HL-60 (cell line): ENCODE data around the gene CCSER1.

ENCODE experiments used
- DNase-seq, 2 experiments: peaks; one replicate each; pipeline ENCODE4 v3.0.0-alpha.2; 2010 to 2020; ENCODE audit warnings: low read depth in 1 of 2, low spot score in 1 of 2
- H3K27ac ChIP-seq: fragments of 250-450 bp; sonication (Bioruptor Pico); replicated peaks from 2 replicates; pipeline ENCODE4 v1.5.1; 2020; ENCODE audit warnings: mild to moderate bottlenecking, moderate library complexity
- H3K27me3 ChIP-seq: fragments of 250-450 bp; sonication (Bioruptor Pico); 2 replicates; pipeline ENCODE4 v1.5.1; 2021; ENCODE audit warnings: mild to moderate bottlenecking, moderate library complexity; ENCODE audit not compliant: insufficient read depth, poor library complexity, severe bottlenecking
- H3K4me3 ChIP-seq: replicated peaks from 2 replicates; pipeline ENCODE4 v1.5.1; 2011; ENCODE audit warnings: mild to moderate bottlenecking, control low read depth, low read length; ENCODE audit not compliant: insufficient read depth
- CTCF ChIP-seq: IDR thresholded peaks from one replicate; pipeline ENCODE4 v1.5.1; 2011; ENCODE audit warnings: low read length, control low read depth, inconsistent platforms; ENCODE audit not compliant: insufficient read depth
- GABPA ChIP-seq: IDR thresholded peaks from 2 replicates; pipeline ENCODE4 v1.6.1; 2012; ENCODE audit warnings: low read depth
- POLR2AphosphoS5 ChIP-seq: IDR thresholded peaks from 2 replicates; pipeline ENCODE4 v1.6.1; 2012; ENCODE audit warnings: low read depth
- SPI1 ChIP-seq: IDR thresholded peaks from 2 replicates; pipeline ENCODE4 v1.6.1; 2012; ENCODE audit warnings: low read depth, mild to moderate bottlenecking, borderline replicate concordance
- TF ChIP-seq, protein P1 (sequence below): IDR thresholded peaks from 2 replicates; pipeline ENCODE4 v1.6.1; 2012; ENCODE audit warnings: low read depth; ENCODE audit not compliant: insufficient replicate concordance

CCSER1 gene

DNA sequence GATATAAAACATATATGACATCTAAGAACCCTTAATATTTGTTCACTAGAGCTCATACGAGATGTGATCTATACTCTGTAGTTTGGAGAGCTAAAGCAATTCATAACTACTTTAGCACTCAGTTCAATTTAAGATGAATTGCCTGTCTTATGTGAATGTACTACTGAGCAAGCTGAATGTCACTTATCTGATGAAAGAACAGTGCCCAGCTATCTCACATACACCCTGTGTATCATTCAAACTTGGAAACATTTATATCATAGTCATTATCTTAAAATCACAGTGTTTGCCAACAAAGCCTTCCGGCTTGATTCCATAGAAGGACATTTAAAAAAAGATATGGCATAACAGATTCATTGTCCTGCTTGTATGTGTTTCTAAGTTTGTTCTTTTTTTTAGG is 639.6 kb downstream of the CCSER1 start:
- no peak for DNase-seq
- Histone ChIP-seq H3K4me3 (no peak overlapping the region), H3K27ac (no peak overlapping the region), H3K27me3 (no peaks in the 10 kb centered on the region)
- TF ChIP-seq GABPA (no peak), CTCF (no peak), POLR2AphosphoS5 (no peak), SPI1 (no peak)
- TF ChIP-seq, protein P1, sequence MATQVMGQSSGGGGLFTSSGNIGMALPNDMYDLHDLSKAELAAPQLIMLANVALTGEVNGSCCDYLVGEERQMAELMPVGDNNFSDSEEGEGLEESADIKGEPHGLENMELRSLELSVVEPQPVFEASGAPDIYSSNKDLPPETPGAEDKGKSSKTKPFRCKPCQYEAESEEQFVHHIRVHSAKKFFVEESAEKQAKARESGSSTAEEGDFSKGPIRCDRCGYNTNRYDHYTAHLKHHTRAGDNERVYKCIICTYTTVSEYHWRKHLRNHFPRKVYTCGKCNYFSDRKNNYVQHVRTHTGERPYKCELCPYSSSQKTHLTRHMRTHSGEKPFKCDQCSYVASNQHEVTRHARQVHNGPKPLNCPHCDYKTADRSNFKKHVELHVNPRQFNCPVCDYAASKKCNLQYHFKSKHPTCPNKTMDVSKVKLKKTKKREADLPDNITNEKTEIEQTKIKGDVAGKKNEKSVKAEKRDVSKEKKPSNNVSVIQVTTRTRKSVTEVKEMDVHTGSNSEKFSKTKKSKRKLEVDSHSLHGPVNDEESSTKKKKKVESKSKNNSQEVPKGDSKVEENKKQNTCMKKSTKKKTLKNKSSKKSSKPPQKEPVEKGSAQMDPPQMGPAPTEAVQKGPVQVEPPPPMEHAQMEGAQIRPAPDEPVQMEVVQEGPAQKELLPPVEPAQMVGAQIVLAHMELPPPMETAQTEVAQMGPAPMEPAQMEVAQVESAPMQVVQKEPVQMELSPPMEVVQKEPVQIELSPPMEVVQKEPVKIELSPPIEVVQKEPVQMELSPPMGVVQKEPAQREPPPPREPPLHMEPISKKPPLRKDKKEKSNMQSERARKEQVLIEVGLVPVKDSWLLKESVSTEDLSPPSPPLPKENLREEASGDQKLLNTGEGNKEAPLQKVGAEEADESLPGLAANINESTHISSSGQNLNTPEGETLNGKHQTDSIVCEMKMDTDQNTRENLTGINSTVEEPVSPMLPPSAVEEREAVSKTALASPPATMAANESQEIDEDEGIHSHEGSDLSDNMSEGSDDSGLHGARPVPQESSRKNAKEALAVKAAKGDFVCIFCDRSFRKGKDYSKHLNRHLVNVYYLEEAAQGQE = no peak

DNA sequence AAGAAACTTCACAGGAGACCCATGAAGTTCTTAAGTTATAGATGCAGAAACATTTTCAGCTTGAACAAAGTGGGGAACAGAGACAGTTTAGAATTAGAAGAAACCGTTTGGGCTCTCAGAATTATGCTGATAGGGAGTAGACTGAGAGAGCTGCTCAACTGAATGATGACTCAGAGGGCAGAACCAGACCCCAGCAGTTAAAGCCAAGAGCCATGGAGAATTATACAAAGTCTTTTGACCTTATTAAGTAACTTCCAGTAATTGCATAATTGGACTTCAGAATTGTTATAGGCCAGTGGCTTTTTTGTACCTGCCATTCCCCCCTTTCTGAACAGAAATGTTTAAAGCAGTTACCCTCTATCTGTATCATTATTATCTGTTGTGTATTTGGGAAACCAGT is 642.1 kb downstream of the CCSER1 start:
- H3K27me3 ChIP-seq = no peaks in the 10 kb centered on the region
- no peak overlapping the region for H3K4me3 ChIP-seq
- DNase-seq = no peak
- TF ChIP-seq GABPA = no peak
- no peak for TF ChIP-seq SPI1
- TF ChIP-seq, protein P1 = no peak
- H3K27ac ChIP-seq = no peak overlapping the region

GRCh38 chr4:90780193-90780592 is 653.0 kb downstream of the CCSER1 start:
- TF ChIP-seq POLR2AphosphoS5 (no peak), SPI1 (no peak), CTCF (no peak), GABPA (no peak)
- TF ChIP-seq, protein P1 = no peak
- Histone ChIP-seq H3K27ac (no peak overlapping the region), H3K27me3 (no peaks in the 10 kb centered on the region)

GRCh38 chr4:90786602-90787001 is 659.4 kb downstream of the CCSER1 start:
- TF ChIP-seq SPI1 (no peak), CTCF (no peak), POLR2AphosphoS5 (no peak), GABPA (no peak)
- TF ChIP-seq, protein P1 = no peak
- no peak for DNase-seq
- Histone ChIP-seq H3K4me3 (no peak overlapping the region), H3K27ac (no peak overlapping the region), H3K27me3 (no peaks in the 10 kb centered on the region)

More at GRCh38 chr4:90780193-90780592, 653.0 kb downstream of the CCSER1 start:
- DNase-seq = no peak
- no peak overlapping the region for H3K4me3 ChIP-seq
